Thyroid gland (tissue), 4 donors: ENCODE data around the gene MAML3.

Experiments used
- CTCF ChIP-seq, 6 experiments: fragments of 200-600 bp in 3 of 6; fragments of 450-650 bp in 3 of 6; sonication (generic) in 3 of 6; IDR thresholded peaks; one replicate each; pipeline ENCODE4 v1.5.1; 2016 to 2019; ENCODE audit warnings: antibody characterized with exemption in 6 of 6, mild to moderate bottlenecking in 2 of 6, inconsistent platforms in 1 of 6, moderate library complexity in 1 of 6
- POLR2A ChIP-seq, 2 donors: fragments of 450-650 bp; IDR thresholded peaks; one replicate each; pipeline ENCODE4 v1.6.1; 2017; ENCODE audit warnings: antibody characterized with exemption in 2 of 2, mild to moderate bottlenecking in 2 of 2, moderate library complexity in 1 of 2

- TF ChIP-seq CTCF (IDR thresholded peaks at IDR 0.05) (no peak), POLR2A (IDR thresholded peaks at IDR 0.05) (no peak)
These were observed 234.5 kb downstream of the MAML3 start for GRCh38 chr4:139919521-139919920.
